NAMALWA (cell line): ENCODE results near the gene PRTN3.

Source experiments
- DNase-seq: peaks from one replicate; pipeline ENCODE4 v3.0.0-alpha.2; 2015; ENCODE audit warnings: low spot score

The PRTN3 gene

DNA sequence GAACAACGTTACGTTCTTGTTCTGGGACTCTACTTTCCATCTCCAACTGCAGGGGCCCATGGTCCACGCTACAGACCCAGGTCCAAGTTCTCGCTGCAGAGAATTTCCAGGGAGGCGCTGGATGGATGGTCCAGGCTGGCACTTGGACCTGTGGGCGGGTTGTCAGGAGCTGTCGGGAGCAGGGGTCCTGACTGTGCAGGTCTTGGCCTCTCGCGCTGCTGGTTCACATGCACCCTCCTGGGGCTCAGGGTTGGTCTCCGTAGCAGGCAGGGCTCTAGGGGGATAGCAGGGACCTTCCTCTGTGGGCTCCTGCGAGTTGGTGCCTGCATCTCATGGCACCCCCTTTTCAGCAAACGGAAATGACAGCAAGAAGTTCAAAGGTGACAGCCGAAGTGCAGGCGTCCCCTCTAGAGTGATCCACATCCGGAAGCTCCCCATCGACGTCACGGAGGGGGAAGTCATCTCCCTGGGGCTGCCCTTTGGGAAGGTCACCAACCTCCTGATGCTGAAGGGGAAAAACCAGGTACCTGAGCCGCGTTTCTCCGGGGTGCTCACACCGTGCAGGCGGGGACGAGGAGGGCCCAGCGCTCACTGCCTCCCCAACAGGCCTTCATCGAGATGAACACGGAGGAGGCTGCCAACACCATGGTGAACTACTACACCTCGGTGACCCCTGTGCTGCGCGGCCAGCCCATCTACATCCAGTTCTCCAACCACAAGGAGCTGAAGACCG is 36.9 kb upstream of the PRTN3 start:
- DNase-seq = no peak

DNA sequence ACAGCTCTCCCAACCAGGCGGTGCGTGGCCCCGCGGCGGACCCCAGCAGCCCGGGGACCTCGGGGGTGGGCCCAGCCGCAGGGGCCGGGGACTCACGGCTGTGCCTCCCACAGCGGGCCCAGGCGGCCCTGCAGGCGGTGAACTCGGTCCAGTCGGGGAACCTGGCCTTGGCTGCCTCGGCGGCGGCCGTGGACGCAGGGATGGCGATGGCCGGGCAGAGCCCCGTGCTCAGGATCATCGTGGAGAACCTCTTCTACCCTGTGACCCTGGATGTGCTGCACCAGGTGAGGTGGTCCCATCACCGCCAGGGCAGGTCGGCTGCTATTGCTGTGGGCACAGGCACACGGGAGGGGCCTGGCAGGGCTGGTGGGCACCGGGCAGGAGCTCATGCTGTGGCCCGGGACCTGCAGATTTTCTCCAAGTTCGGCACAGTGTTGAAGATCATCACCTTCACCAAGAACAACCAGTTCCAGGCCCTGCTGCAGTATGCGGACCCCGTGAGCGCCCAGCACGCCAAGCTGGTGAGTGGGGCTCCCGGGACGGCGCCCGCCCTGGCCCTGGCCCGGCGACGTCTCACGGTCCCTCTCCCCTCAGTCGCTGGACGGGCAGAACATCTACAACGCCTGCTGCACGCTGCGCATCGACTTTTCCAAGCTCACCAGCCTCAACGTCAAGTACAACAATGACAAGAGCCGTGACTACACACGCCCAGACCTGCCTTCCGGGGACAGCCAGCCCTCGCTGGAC is 36.2 kb upstream of the PRTN3 start:
- DNase-seq = no peak

DNA sequence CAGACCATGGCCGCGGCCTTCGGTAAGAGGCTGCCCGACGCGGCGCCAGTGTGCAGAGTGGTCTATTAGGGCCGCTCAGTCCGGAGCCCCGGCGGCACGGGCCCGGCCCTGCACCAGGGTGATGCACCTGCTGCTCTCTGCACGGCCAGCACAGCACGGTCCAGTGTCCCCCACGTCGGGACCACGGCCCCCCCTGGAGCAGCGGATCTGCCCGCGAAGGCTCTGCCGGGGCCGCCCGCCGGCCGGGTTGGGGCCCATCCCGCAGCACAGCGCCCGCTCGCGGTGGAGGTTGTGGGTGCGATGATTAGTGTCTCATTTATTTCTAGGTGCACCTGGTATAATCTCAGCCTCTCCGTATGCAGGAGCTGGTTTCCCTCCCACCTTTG is 35.6 kb upstream of the PRTN3 start:
- DNase-seq = no peak

DNA sequence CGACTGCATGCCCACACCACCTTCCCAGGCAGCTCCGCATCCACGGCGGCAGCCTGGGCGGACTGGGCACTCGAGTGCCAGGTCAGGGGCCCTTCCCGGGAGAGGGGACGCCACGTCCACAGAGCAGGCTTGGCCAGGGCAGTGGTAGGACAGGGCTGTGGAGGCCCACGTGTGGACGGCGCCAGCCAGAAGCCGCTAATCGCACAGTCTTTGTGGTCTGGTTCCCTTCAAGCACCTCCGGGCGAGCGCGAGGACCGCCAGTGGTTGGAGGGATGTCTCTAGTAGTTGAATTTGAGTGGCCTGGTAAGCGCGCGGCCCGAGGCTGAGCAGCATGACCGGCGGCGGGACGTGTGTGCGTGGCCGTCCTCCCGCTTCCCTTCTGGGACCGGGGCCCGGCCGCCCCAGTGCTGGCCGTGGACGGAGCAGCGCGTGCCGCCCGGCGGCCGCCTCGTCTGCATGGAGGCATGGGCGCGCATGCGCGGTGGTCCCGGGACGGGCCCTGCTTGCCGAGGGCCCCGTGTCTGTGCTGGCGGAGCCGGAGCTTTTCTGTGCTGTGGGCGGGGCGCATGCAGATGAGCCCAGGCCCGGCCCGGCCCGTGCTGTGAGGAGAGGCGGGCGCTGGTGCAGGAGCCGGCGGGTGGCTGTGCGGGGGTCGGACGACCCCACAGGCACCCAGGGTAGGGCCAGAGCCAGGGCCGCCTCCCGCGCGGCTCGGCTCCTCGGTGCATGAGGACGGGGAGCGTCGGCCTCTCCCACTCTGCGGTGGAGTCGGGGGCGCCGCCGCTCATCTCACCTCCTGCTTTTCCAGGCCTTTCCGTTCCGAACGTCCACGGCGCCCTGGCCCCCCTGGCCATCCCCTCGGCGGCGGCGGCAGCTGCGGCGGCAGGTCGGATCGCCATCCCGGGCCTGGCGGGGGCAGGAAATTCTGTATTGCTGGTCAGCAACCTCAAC is 34.9 kb upstream of the PRTN3 start:
- DNase-seq = no peak

DNA sequence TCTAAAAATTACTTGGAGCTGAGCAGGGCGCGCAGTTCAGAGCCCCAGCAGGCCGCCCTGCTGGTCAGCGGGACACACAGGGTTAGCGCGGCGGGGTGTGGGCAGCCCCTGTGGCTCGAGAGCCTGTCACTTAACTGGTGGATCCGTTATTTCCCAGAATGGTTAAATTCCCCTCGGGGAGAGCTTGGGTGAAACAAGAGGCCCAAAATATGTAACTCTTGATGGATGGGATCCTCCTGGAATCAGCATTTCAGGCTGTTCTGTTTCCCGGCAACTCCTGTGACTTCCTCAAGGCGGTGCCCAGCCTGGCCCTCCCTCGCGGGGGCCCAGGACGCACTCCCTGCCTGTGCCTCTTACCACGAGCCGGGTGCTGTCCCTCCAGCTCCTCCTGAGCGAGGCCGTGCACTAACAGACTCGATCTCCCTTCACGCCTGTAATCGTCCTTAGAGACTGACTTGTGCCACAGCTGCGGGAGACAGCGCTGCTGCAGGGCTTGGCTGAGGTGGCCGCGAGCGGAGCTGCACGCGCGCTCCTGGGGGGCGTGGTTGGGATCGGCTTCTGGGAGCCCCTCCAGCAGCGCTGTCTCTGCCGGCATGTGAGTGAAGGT is 33.9 kb upstream of the PRTN3 start:
- peak; percentile 30 for DNase-seq

DNA sequence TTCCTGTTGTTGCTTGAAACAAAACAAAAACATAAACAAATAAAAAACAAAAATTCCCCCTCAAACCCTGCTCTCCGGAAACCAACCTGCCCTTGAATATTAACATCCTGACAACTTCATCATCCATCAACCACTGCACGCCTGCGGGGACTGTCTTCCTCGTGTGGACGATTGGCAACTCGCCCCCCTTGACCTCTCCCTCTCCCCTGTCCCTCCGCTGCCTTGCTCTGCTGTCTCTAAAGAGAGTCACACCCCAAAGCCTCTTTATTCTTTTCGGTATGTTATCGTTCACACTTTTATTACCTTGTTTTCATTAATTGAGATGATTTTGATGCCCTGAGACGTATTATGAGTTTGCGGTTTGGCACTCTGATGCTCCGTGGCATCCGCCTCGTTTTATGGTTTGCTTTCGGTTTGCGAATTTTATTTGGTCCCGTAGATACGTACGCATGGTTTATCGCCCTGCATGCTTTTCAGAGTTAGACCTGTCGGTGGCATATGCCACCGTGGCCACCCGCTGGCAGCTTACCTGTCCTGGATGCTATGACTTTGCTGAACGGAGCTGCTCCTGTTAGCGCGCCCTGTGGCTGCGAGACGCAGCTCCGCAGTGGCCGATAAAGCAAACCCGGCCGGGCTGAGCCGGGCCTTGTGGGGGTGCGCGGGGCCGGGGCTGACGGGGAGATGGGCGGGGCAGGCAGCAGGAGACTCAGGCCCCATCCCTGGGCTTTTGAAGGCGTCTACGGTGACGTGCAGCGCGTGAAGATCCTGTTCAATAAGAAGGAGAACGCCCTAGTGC is 33.0 kb upstream of the PRTN3 start:
- DNase-seq = no peak

DNA sequence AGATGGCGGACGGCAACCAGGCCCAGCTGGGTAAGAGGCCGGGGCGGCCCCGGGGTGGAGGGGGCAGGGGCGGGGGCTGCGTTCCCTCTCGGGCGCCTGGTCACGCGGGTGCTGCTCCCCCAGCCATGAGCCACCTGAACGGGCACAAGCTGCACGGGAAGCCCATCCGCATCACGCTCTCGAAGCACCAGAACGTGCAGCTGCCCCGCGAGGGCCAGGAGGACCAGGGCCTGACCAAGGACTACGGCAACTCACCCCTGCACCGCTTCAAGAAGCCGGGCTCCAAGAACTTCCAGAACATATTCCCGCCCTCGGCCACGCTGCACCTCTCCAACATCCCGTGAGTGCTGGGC is 32.4 kb upstream of the PRTN3 start:
- DNase-seq = no peak

DNA sequence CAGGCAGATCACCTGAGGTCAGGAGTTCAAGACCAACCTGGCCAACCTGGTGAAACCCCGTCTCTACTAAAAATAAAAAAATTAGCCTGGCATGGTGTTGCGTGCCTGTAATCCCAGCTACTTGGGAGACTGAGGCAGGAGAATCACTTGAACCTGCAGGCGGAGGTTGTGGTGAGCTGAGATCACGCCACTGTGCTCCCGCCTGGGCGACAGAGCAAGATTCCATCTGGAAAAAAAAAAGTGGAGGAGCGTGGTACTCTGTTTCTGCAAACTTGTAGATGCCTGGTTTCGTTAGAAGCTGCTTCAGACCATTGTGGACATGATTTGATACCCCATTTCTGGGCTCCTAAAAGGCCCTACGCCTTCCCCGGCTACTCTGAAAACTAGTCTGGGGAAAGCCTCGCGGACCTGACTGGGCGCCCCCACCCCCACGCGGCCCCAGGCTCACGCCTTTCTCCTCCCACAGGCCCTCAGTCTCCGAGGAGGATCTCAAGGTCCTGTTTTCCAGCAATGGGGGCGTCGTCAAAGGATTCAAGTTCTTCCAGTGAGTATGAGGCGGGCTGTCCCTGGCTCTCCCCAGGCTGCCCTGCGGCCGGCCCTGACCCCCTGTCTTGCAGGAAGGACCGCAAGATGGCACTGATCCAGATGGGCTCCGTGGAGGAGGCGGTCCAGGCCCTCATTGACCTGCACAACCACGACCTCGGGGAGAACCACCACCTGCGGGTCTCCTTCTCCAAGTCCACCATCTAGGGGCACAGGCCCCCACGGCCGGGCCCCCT is 30.5 kb upstream of the PRTN3 start:
- DNase-seq = no peak

DNA sequence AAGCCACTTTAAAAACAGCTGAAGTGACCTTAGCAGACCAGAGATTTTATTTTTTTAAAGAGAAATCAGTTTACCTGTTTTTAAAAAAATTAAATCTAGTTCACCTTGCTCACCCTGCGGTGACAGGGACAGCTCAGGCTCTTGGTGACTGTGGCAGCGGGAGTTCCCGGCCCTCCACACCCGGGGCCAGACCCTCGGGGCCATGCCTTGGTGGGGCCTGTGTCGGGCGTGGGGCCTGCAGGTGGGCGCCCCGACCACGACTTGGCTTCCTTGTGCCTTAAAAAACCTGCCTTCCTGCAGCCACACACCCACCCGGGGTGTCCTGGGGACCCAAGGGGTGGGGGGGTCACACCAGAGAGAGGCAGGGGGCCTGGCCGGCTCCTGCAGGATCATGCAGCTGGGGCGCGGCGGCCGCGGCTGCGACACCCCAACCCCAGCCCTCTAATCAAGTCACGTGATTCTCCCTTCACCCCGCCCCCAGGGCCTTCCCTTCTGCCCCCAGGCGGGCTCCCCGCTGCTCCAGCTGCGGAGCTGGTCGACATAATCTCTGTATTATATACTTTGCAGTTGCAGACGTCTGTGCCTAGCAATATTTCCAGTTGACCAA is 29.8 kb upstream of the PRTN3 start:
- no peak for DNase-seq

DNA sequence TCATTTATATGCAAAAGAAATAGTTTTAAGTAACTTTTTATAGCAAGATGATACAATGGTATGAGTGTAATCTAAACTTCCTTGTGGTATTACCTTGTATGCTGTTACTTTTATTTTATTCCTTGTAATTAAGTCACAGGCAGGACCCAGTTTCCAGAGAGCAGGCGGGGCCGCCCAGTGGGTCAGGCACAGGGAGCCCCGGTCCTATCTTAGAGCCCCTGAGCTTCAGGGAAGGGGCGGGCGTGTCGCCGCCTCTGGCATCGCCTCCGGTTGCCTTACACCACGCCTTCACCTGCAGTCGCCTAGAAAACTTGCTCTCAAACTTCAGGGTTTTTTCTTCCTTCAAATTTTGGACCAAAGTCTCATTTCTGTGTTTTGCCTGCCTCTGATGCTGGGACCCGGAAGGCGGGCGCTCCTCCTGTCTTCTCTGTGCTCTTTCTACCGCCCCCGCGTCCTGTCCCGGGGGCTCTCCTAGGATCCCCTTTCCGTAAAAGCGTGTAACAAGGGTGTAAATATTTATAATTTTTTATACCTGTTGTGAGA is 29.2 kb upstream of the PRTN3 start:
- DNase-seq = peak; percentile 30

DNA sequence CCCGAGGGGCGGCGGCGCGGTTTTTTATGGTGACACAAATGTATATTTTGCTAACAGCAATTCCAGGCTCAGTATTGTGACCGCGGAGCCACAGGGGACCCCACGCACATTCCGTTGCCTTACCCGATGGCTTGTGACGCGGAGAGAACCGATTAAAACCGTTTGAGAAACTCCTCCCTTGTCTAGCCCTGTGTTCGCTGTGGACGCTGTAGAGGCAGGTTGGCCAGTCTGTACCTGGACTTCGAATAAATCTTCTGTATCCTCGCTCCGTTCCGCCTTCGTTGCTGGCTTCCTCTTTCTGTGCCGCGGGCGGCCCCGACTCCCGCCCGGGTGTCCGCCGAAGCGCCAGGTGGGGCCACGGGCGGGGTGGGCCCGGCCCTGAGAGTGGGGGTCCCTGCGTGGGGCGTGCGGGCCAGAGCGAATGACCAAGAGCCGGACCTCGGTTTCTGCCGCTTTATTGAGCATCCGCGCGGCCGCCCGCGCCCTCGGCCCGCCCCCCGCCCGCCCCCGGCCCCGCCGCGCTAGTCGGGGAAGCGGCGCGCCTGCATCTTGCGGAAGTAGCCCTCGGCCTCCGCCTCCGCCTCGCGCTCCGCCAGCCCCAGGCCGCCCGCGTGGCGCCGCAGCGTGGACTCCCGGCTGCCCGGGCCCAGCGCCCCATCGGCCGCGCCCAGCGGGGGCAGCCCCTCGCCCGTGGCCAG is 28.6 kb upstream of the PRTN3 start:
- no peak for DNase-seq

DNA sequence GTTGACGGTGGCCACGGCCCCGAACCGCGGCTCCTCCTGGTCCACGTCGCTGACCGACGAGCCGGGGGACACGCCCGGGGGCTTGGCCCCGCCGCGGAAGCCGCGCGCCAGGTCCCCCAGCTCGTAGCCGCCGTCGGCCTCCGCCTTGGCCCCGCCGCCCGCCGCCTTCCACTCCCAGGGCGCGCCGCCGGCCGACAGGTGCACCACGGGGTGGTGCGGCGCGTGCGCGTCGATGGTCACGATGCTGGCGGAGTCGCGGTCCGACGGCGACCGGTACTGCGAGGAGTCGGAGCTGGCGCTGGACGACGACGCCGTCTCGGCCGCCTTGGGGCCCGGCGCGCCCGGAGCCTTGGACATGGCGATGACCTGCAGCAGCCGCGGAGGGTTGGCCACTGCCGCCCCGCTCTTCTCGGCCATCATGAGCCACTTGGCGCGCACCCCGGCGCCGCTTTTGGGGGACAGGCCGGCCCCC is 28.0 kb upstream of the PRTN3 start:
- DNase-seq = no peak

DNA sequence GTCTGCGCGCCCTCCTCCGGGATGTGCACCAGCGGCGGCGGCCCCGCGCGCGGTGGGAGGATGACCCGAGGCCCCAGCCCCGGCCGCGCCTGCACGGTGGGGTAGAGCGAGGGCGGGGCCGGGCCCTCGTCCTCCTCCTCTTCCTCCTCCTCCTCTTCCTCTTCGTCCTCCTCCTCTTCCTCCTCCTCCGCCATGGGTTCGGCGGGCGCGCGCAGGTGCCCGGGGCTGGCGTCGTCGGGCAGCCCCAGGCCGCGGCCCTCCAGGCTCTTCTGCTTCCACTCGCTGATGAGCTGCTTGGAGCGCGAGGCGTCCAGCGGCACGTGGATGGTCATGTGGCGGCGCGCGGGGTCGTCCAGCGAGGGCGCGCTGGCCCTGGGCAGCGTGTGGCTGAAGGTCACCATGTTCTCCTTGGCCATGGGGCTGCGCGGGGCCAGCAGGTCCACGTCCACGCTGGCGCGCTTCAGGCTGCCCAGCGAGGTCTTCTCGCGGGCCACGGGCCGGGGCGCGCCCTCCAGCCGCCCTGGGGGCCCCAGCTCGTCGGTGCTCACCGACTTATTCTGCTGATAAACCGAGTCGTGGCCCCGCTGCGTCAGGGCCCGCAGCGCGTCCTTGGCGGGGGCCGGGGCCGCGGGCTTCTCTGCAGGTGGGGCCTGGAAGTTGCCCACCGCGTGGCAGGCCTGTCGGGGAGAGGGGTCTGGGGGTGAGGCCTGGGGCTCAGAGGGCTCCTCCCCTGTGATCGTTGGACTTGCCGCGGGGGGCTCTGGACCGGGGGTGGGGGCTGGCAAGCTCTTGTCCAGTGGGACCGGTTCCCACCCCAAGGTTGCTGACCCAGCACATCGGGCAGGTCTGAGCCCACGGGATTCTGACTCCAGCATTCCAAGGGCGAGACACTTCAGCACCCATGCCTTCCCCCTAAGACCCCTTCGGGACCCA is 27.3 kb upstream of the PRTN3 start:
- no peak for DNase-seq

DNA sequence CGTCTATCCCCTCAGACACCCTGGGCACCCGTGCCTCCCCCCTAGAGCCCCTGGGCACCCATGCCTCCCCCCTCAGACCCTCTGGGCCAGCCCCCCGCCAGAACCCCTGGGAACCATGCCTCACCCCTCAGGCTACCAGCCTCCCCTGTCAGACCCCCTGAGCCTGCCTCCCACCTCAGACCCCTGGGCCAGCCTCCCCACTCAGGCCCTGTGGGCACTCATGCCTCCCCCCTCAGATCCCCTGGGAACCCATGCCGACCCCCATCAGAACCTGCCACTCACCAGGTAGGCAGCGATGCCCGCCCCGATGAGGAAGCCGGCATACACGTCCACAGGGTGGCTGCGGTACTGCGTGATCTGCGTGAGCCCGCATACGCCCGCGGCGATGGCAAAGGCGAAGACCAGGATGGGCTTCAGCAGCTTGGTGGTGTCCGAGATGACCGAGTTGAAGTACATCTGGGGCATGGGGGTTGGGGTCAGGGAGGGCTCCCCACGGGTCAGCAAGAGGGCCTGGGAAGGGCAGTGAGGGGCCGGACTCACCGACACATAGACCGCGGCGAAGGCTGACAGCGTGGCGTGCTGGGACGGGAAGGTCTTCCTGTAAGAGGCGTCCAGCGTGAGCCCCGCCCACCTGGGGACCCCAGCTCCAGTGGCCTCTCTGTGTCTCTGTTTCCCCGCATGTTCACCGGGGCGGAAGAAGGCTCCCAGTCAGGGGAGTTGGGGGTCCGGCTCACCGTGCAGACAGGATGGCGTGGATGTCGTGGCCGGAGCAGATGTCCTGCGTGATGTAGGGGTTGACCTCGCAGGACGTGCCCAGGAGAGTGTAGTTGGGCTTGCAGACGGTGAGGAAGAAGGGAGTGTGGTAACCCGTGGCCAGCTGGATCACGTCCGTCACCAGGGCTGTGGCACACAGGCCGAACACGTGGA is 26.4 kb upstream of the PRTN3 start:
- no peak for DNase-seq

DNA sequence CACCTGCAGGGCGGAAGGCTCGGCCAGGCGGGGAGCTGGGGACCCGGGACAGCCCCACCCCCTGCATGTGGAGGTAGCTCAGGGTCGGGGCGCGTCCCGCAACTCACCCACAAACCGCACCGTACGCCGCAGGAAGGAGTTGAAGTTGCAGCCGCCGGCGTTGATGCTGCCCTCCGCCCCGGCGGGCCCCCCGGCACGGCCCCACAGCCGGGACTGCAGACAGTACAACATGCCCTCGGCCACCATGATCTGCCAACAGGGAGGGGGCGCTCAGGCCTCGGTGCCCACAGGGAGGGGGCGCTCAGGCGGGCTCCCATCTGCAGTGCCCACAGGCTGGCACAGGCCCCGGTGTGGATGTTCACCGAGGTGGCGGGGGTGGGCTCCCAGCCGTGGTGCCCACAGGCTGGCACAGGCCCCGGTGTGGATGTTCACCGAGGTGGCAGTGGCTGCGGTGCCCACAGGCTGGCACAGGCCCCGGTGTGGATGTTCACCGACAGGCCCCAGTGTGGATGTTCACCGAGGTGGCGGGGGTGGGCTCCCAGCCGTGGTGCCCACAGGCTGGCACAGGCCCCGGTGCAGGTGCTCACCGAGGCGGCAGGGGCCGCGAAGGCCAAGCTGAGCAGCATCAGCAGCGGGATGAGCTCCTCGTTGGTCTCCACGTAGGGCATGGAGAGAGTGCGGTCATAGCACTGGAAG is 25.6 kb upstream of the PRTN3 start:
- no peak for DNase-seq

DNA sequence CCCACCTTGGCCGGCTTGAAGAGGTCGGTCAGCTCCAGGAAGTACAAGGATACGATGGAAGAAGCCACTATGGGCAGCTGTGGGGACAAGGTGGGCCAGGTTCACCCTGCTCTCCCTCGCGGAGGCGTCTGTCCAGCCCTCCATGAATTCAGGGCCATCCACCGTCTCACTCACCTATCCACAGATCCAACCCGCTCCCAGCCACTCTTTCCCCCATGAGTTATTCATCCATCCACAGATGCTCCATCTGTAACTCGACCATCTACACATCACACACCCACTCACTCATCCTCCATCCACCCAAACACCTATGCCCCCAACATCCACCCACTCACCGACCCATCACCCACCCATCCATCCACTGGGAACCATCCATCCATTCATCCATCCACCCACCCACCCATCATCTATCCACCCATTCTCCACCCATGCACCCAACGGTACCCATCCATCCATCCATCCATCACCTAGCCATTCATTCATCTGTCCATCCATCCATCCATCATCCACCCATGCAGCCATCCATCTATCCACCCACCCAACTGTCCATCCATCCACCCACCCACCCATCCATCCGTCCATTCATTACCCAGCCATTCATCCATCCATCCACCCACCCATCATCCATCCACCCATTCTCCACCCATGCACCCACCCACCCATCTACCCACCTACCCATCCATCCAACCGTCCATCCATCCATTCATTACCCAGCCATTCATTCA is 24.9 kb upstream of the PRTN3 start:
- peak; percentile 27 for DNase-seq
